Sciatic nerve (tissue), 2 donors: ENCODE results near the gene AQP10. TPM values are rescaled to one million over a fixed set of nuclear protein-coding genes. Genes with fewer than 3 reads are reported as not detected.
"Not testable (repeated sequence)": the region's sequence is repeated elsewhere in the genome, so short reads cannot be mapped to it uniquely, and the experiment has no call there.

ENCODE experiments used
- ATAC-seq: fragments of 200-7000 bp; cut with Tn5 transposase; one replicate; pipeline ENCODE4 v1.9.1; 2020; ENCODE audit warnings: mild to moderate bottlenecking, moderate library complexity
- DNase-seq: peaks from one replicate; pipeline ENCODE4 v3.0.0-alpha.2; 2020; ENCODE audit warnings: low spot score
- intact Hi-C: fragments of 100-400 bp; cut with DNase I; formaldehyde crosslinking; loops from one replicate; pipeline ENCODE4 v1.14.2; 2022
- total RNA-seq: library from RNA; stranded (reverse); fragmentation: NEBNext Ultra II Directional; extraction: Animal tissue kit (Norgen Biotek cat#: 25700); gene quantifications from one replicate; pipeline ENCODE4 v1.2.1, GENCODE V29; 2021
- donor health status: DM: no; HTN: no; CAD: no.
- donor health status: DM: no; HTN: no; CAD: no.

The AQP10 gene
- total RNA-seq, 1 donor from 2014 or later = not detected

DNA sequence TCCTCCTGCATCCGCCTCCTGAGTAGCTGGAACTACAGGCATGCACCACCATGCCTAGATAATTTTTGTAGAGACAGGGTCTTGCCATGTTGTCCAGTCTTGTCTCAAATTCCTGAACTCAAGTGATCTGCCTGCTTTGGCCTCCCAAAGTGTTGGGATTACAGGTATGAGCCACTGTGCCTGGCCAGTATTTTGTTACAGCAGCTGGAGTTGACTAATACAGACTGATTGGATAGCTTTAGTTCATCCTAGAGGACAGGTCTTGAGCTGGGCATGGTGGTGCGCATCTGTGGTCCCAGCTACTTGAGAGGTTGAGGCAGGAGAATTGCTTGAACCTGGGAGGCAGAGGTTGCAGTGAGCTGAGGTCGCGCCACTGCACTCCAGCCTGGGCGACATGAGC, 40.0 kb downstream of the AQP10 start:
- DNase-seq, intact Hi-C loops, ATAC-seq: not testable (repeated sequence)

DNA sequence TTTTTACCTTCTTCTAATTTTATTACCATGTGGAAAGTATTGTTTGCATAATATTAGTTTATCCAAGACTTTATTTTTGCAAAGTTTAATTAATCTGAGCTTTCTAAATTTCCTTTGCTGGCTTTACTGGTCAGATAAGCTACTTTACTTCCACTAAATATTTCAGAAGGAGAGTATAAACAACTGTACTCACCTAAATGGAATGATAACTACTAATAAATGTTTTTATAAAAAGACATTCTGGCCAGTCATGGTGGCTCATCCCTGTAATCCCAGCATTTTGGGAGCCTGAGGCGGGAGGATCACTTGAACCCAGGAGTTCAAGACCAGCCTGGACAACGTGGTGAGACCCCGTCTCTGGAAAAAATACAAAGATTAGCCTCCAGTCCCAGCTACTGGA, 40.5 kb downstream of the AQP10 start:
- intact Hi-C loops = no loop called here
- DNase-seq (no peak), ATAC-seq (no peak)

DNA sequence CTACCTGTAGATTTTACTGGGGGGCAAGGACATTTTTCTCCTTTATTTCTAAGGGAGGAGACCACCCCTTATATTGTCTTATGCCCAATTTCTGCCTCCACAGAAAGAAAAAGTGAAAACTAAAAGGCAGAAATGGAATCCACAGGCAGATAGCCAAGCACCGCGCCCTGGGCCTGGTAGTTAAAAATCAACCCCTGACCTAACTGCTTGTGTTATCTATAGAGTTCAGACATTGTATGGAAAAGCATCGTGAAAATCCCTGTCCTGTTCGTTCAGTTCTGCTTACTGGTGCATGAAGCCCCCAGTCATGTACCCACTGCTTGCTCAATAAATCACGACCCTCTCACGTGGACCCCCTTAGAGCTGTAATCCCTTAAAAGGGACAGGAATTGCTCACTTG, 50.5 kb downstream of the AQP10 start:
- DNase-seq = no peak
- intact Hi-C loops = no loop called here
- ATAC-seq = no peak

DNA sequence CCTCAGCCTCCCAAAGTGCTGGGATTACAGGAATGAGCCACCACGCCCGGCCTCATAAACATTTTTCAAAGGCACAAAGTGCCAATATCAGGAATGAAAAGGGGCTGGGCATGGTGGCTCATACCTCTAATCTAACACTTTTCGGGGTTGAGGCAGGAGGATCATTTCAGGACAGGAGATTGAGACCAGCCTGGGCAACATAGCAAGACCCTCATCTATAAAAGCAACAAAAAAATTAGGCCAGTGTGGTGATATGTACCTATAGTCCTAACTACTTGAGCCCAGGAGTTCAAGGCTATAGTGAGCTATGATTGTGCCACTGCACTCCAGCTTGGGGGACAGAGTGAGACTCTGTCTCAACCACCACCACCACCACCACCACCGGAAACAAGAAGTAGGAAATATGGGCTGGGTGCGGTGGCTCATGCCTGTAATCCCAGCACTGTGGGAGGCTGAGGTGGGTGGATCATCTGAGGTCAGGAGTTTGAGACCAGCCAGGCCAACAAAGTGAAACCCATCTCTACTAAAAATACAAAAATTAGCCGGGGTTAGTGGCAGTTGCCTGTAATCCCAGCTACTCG, 53.0 kb downstream of the AQP10 start:
- DNase-seq, intact Hi-C loops, ATAC-seq: not testable (repeated sequence)

Other genes starting within 250 kb of the AQP10 start
- 0.18 TPM for gene NUP210L, start 166.0 kb upstream of the AQP10 start, total RNA-seq
- gene TPM3, start 129.0 kb upstream of the AQP10 start, total RNA-seq = 229 TPM
- not detected for gene CFAP141, start 114.8 kb upstream of the AQP10 start, total RNA-seq
- 142 TPM for gene UBAP2L, start 100.1 kb upstream of the AQP10 start, total RNA-seq
- 59.9 TPM for gene HAX1, start 48.5 kb upstream of the AQP10 start, total RNA-seq
- gene ATP8B2, start 4.4 kb downstream of the AQP10 start, total RNA-seq = 78.3 TPM
- 26.6 TPM for gene IL6R, start 84.2 kb downstream of the AQP10 start, total RNA-seq
- gene TDRD10, start 181.1 kb downstream of the AQP10 start, total RNA-seq = 11.7 TPM
- 30.5 TPM for gene SHE, start 181.3 kb downstream of the AQP10 start, total RNA-seq
- gene UBE2Q1, start 237.6 kb downstream of the AQP10 start, total RNA-seq = 67.4 TPM
- 0.18 TPM for gene CHRNB2, start 246.7 kb downstream of the AQP10 start, total RNA-seq